HL-60 (cell line): ENCODE data around the gene MAP2K2.

Experiments
- GABPA ChIP-seq: IDR thresholded peaks from 2 replicates; pipeline ENCODE4 v1.6.1; 2012; ENCODE audit warnings: low read depth
- POLR2AphosphoS5 ChIP-seq: IDR thresholded peaks from 2 replicates; pipeline ENCODE4 v1.6.1; 2012; ENCODE audit warnings: low read depth
- REST ChIP-seq: IDR thresholded peaks from 2 replicates; pipeline ENCODE4 v1.6.1; 2012; ENCODE audit warnings: low read depth; ENCODE audit not compliant: insufficient replicate concordance
- TF ChIP-seq, protein P1 (sequence below): IDR thresholded peaks from one replicate; pipeline ENCODE4 v1.5.1; 2011; ENCODE audit warnings: low read length, control low read depth, inconsistent platforms; ENCODE audit not compliant: insufficient read depth

- TF ChIP-seq POLR2AphosphoS5 = no peak
- TF ChIP-seq REST = no peak
- TF ChIP-seq, protein P1, sequence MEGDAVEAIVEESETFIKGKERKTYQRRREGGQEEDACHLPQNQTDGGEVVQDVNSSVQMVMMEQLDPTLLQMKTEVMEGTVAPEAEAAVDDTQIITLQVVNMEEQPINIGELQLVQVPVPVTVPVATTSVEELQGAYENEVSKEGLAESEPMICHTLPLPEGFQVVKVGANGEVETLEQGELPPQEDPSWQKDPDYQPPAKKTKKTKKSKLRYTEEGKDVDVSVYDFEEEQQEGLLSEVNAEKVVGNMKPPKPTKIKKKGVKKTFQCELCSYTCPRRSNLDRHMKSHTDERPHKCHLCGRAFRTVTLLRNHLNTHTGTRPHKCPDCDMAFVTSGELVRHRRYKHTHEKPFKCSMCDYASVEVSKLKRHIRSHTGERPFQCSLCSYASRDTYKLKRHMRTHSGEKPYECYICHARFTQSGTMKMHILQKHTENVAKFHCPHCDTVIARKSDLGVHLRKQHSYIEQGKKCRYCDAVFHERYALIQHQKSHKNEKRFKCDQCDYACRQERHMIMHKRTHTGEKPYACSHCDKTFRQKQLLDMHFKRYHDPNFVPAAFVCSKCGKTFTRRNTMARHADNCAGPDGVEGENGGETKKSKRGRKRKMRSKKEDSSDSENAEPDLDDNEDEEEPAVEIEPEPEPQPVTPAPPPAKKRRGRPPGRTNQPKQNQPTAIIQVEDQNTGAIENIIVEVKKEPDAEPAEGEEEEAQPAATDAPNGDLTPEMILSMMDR = no peak
- TF ChIP-seq GABPA = no peak
Observed at GRCh38 chr19:4171676-4172075, 47.8 kb upstream of the MAP2K2 start.
